ENCODE results near the gene USH1C.

USH1C gene

DNA sequence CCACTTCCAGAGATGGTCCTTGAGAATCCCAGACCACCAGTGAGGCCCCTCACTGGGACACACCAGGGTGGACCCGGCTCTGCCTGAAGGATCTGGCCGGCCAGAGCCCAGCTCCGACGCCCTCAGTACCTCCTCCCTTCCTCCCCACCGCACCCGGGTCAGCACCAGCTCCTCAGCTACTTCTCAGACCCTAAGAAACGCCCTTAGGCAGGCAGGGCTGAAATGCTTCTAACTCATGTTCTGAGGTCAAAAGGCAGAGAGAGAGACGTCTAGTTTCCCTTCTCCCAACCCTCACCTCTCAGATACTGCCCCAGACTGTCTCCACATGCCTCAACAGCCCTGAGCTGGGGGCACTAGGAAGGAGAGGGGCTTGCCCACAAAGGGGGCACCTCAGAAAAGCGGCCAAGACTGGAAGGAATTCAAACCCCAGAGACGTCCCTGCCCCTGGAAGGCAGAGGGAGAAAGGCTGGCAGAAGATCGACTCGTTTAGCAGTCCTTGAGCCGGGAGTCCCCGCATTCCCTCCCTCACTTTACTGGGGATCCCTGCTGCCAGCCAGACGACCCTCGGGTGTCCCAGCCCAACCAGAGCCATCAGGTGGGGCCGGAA lies 539 bp downstream of the USH1C start:
- DNase-seq, result no peak

DNA sequence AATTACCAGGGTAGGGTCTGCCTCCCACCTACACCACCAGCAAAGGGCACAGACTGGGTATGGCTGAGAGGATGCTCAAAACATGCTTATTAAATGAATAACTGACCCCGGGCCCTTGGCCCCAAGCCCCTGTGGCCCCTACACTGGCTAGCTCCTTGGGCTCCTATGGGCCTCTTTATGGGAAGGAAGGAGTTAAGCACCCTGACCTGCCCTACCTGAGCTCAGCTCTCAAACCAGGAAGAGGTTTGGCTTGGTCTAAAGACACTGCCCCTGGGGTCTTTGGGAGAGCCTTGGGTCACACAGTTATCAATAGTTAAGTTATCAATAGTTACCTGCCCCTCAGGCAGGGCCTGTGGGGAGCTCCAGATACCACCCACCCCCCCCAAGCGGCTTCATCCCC lies 1.2 kb downstream of the USH1C start:
- DNase-seq, result no peak

GRCh38 chr11:17542249-17542648 lies 2.0 kb downstream of the USH1C start:
- no peak for DNase-seq

- DNase-seq, result no peak
Measured at GRCh38 chr11:17541330-17541885, 2.8 kb downstream of the USH1C start.

GRCh38 chr11:17540807-17541206 lies 3.4 kb downstream of the USH1C start:
- no peak for DNase-seq

- no peak for DNase-seq
Measured at GRCh38 chr11:17538731-17539130, 5.5 kb downstream of the USH1C start.

GRCh38 chr11:17538054-17538453 lies 6.2 kb downstream of the USH1C start:
- DNase-seq, result no peak

GRCh38 chr11:17537261-17537660 lies 7.0 kb downstream of the USH1C start:
- DNase-seq, result no peak

DNA sequence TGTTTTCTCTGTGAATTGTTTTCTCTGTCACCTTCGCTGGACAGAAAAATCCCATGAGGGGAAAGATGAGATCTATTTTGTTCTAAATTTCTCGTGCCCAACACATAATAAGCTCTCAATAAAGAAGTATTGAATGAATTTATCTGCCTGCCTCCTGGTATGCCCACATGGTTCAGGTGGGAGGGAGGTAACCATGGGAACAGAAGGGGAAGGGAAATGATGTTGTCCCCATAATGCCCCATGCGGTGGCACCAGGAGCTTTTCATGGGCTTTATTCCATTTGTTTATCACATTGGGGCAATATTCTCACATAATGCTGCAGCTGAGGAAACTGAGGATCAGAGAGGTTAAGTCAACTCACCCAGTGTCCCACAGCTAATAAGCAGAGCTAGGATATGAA lies 8.7 kb downstream of the USH1C start:
- DNase-seq, result no peak

- DNase-seq, result no peak
Measured at GRCh38 chr11:17533778-17534415, 10.3 kb downstream of the USH1C start.

DNA sequence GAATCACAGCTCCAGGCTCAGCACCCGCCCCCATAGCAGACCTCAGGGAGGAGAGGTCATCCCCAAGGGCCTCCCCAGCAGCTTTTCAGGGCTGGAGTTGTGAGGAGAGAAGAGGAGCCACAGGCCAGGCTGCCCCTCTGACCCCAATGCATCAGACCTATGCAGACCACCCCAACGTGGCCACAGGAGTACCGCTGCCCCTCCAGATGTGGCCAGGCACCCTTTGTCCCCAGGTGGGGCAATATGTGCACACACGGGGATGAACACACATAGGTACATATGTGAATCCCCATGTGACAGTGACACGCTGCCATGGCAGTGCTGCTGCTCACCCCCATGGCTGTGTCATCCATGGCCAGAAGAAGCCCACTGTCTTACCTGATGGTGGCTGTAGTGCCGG lies 10.9 kb downstream of the USH1C start:
- DNase-seq, result no peak

DNA sequence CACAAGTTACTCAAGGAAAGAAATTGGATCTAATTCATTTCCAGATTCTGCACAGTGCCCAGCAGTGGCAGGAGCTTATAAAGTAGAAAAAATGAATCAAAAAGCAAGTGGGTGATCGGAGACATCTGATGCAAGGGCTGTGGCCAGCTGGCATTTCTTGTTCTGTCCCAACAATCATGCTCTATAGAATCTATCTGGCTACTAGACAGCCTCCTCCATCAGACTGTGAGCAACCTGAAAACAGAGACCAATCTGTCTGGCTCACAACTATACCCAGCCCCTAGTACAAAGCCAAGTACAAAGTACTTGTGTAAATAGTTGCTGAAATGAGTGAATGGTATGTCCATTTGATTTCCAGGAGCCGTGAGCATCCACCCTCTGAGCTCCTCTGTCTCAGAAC lies 11.4 kb downstream of the USH1C start:
- no peak for DNase-seq

- DNase-seq, result peak; percentile 15
Measured at GRCh38 chr11:17531636-17532113, 12.5 kb downstream of the USH1C start.

DNA sequence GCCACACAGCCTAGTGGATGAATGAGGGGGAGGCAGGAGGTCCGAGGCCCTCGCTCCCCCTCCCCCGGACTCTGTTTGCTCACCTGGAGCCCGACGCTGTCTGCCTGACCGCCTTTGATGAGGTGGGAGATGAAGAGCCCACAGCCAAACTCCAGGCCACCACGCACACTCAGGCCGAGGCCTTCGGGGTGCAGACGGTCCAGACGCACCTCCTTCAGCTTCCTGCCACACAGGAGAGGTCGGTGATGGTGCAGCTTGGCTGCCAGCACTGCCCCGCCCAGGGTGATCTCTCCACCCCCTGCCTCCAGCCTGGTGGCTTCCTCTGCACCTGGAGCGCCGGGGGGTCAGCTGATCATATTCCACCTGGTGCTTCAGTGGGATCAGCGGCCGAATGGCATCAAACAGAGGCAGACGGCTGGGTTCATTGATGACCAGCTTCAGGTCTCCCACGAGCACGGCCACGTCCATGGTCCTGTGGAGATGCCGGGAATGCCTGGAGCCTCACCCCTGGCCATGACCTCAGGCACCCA lies 13.1 kb downstream of the USH1C start:
- no peak for DNase-seq

DNA sequence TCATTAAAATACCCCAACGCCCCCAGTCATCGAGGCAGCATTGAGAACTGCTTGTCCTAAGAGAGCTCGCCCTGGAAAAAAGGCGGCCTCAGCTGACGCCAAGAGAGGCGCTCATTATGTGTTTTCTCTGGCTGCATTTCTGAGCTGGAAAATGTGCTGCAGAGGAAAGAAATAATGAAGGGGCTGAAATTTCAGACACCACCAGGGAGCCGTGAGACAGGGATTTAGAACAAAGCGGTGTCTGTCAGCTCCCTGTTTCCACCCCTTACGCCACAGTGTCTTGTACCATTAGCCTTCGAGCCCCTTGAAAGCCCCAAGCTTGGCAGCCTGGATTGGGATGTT lies 14.4 kb downstream of the USH1C start:
- no peak for DNase-seq

- DNase-seq, result no peak
Measured at GRCh38 chr11:17528906-17529843, 15.0 kb downstream of the USH1C start.

GRCh38 chr11:17528181-17528691 lies 16.0 kb downstream of the USH1C start:
- peak; percentile 19 for DNase-seq

- DNase-seq, result no peak
Measured at GRCh38 chr11:17527628-17527995, 16.6 kb downstream of the USH1C start.

GRCh38 chr11:17526931-17527627 lies 17.1 kb downstream of the USH1C start:
- no peak for DNase-seq

GRCh38 chr11:17526326-17526725 lies 17.9 kb downstream of the USH1C start:
- DNase-seq, result no peak

- no peak for DNase-seq
Measured at GRCh38 chr11:17525570-17525969, 18.6 kb downstream of the USH1C start.

DNA sequence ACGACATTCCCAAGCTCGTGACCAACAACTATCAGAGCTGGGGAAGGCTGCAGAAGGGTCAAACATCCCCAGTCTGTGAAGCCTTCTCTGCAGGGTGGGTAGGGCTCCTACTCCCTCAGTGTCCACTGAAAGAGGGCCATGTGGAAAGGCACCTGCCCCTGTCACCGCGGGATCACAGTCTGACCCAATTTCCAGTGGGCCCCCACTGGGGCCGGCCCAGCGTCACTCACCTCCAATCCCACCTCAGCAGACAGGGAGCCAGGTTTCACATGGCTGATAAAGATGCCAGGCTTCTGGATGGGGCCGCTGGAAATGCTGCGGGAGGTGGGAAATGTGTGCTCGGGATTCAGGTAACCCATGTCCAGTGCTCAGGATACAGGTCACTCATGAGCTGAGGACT lies 20.0 kb downstream of the USH1C start:
- no peak for DNase-seq

DNA sequence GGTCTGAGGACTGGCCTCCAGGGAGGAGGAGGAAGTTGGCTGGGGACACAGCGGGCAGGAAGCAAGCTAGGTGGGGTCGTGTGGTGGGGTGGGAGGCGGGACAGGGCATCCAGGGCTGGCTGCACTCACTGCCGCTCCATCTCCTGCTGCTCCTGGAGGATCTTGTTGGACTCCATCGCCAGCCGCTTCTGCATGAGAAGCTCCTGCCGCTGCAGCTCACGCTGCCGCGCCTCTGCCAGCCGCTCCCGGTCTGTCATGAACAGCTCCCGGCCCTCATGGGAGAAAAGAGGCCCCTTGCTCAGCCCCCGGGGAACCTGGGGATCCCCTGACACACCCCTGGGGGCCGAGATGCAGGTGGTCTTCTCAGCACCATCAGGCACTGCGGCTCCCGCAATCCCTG lies 21.6 kb downstream of the USH1C start:
- DNase-seq, result no peak

All from fibroblast of skin of right quadriceps (primary cell).